KOPT-K1 (cell line): Measurements from ENCODE around the gene SMARCA5.

Source experiments
- H3K27ac ChIP-seq: fragments of 200-600 bp; sonication (generic); 2 replicates; pipeline ENCODE4 v1.5.1; 2016; ENCODE audit warnings: antibody characterized with exemption, mild to moderate bottlenecking, low read depth, low read length; ENCODE audit not compliant: poor library complexity, severe bottlenecking
- H3K36me3 ChIP-seq: fragments of 200-600 bp; sonication (generic); 2 replicates; pipeline ENCODE4 v1.5.1; 2017; ENCODE audit warnings: antibody characterized with exemption, mild to moderate bottlenecking, low read length, moderate library complexity; ENCODE audit not compliant: insufficient read depth
- H3K9me3 ChIP-seq: fragments of 200-600 bp; sonication (generic); 2 replicates; pipeline ENCODE4 v1.5.1; 2017; ENCODE audit warnings: antibody characterized with exemption, low read length, mild to moderate bottlenecking; ENCODE audit not compliant: insufficient read depth, poor library complexity, severe bottlenecking

The SMARCA5 gene

GRCh38 chr4:143513314-143514168 lies at the start of gene SMARCA5:
Gene SMARCA5 (plus strand): TSS chr4:143513702. CDS start chr4:143513925, 223 bp downstream.
- H3K27ac ChIP-seq = peak within 1 kb of the TSS; percentile 88
- peaks cover 27% of the 10 kb centered on the region for H3K36me3 ChIP-seq
- no peaks in the 10 kb centered on the region for H3K9me3 ChIP-seq

DNA sequence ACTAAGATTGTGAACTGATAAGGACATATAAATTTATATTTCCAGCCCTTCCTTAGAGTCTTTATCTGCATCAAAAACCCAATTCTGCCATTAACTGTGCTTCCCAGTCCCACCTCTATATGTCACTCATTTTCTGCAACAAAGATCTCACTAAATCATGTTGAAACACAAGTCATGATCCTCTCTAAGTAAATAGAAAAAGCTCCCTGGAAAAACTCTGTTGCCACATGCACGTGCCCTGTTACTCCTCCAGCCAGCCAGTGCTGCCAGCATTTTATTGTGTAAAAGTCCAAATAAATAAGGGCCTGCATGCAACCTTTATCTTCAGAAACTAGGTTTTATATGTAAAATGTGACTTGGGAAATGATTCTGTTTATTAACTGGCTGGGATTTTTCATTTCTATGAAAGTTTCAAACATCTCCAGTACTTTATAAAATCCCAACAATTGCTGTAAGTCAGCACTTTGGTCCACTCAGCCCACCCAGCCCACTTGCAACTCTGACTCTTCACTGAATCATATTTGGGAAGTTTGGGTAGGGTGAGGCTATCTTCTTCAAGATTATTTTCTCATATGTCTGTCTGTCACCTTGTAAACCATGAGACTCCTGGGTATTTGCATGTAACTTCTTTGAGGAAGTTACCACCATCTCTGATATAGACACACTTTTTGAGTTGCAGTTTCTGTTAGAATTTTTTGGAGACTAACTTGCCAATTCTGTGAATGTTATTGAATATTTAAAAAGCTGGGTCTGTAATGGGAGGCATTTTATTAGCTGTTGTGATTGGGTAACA lies 40.0 kb upstream of the SMARCA5 start:
- Histone ChIP-seq H3K36me3 (no peaks in the 10 kb centered on the region), H3K27ac (no peak overlapping the region), H3K9me3 (no peaks in the 10 kb centered on the region)

GRCh38 chr4:143477487-143477886 lies 36.0 kb upstream of the SMARCA5 start:
- Histone ChIP-seq H3K27ac (no peak overlapping the region), H3K9me3 (no peaks in the 10 kb centered on the region)

GRCh38 chr4:143481361-143481760 lies 32.1 kb upstream of the SMARCA5 start:
- H3K36me3 ChIP-seq = no peaks in the 10 kb centered on the region
- no peak overlapping the region for H3K27ac ChIP-seq
- H3K9me3 ChIP-seq = no peaks in the 10 kb centered on the region

More at GRCh38 chr4:143477487-143477886, 36.0 kb upstream of the SMARCA5 start:
- H3K36me3 ChIP-seq = no peaks in the 10 kb centered on the region

GRCh38 chr4:143482840-143483239 lies 30.7 kb upstream of the SMARCA5 start:
- no peaks in the 10 kb centered on the region for H3K36me3 ChIP-seq
- no peak overlapping the region for H3K27ac ChIP-seq
- no peaks in the 10 kb centered on the region for H3K9me3 ChIP-seq

DNA sequence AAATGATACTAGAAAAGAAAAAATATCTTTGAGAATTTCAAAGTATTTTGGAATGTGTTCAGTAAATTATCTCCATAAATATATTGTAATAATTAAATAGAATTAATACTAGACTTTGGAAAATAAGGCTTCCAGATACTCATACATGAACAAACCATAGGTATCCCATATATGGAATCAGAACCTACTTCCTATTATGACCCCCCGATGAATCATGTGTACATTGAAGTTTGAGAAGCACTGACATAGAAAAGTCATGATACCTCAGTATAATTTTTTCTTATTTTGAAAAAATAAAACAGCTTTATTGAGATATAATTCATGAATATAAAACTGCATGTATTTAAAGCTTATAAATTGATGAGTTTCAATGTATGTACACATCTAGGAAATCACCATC lies 27.2 kb upstream of the SMARCA5 start:
- Histone ChIP-seq H3K27ac (no peak overlapping the region), H3K36me3 (no peaks in the 10 kb centered on the region), H3K9me3 (no peaks in the 10 kb centered on the region)

DNA sequence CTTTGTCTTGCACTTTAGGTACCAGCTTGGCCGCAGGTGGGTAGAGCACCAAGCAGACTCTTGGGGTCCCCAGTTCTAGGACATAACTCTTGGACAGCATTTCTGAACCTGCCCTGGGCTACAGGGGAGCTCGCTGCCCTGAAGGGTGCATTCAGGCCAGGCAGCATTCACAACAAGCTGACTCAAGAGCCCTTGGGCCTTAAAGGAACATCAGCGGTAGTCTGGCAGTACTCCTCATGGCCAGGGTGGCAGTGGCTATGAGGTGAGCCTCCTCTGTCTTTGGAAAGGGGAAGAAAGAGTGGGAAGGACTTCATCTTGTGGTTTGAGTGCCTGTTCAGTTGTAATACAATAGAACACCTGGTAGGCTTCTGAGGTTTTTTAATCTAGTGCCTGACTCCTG lies 24.8 kb upstream of the SMARCA5 start:
- no peaks in the 10 kb centered on the region for H3K9me3 ChIP-seq
- no peak overlapping the region for H3K27ac ChIP-seq
- no peaks in the 10 kb centered on the region for H3K36me3 ChIP-seq

GRCh38 chr4:143489106-143489505 lies 24.4 kb upstream of the SMARCA5 start:
- Histone ChIP-seq H3K9me3 (no peaks in the 10 kb centered on the region), H3K27ac (no peak overlapping the region)

GRCh38 chr4:143498021-143498420 lies 15.5 kb upstream of the SMARCA5 start:
- H3K27ac ChIP-seq = no peak overlapping the region
- H3K36me3 ChIP-seq = no peaks in the 10 kb centered on the region
- no peaks in the 10 kb centered on the region for H3K9me3 ChIP-seq

More at GRCh38 chr4:143489106-143489505, 24.4 kb upstream of the SMARCA5 start:
- no peaks in the 10 kb centered on the region for H3K36me3 ChIP-seq

- H3K36me3 ChIP-seq = no peaks in the 10 kb centered on the region
- no peaks in the 10 kb centered on the region for H3K9me3 ChIP-seq
- no peak overlapping the region for H3K27ac ChIP-seq
Observed at GRCh38 chr4:143502231-143502630, 11.3 kb upstream of the SMARCA5 start.

- Histone ChIP-seq H3K27ac (no peak overlapping the region), H3K9me3 (no peaks in the 10 kb centered on the region)
Observed at GRCh38 chr4:143506031-143506430, 7.5 kb upstream of the SMARCA5 start.

DNA sequence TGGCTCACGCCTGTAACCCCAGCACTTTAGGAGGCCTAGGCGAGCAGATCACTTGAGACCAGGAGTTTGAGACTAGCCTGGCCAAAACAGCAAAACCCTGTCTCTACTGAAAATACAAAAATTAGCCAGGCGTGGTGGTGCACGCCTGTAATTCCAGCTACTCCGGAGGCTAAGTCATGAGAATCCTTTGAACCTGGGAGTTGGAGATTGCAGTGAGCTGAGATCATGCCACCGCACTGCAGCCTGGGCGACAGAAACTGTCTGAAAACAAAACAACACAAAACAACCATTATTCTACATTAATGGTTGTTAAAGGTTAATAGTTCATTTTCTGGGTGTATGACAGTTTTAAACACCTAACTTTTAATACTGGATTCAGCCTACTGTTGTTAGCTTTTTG lies 1.6 kb upstream of the SMARCA5 start:
- H3K27ac ChIP-seq = no peak overlapping the region
- no peaks in the 10 kb centered on the region for H3K9me3 ChIP-seq
- peaks cover 10% of the 10 kb centered on the region for H3K36me3 ChIP-seq

More at GRCh38 chr4:143506031-143506430, 7.5 kb upstream of the SMARCA5 start:
- no peaks in the 10 kb centered on the region for H3K36me3 ChIP-seq

DNA sequence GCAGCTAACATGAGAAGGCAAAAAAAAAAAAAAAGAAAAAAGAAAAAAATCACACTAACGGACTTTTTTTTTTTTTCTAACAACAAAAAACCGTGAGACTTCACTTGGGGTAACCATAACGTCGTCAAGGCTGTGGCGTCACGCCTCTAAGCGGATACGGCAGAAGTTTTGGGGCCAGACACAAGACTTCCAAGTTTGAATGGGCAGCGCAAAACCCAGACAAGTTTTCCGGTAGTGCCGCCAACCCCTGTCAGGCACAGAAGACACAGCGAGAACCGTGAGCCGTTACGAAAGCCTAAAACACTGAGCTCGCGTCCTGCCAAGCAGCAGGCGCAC lies 556 bp upstream of the SMARCA5 start:
- Histone ChIP-seq H3K27ac (peak overlapping the region; percentile 88), H3K9me3 (no peaks in the 10 kb centered on the region), H3K36me3 (peaks cover 21% of the 10 kb centered on the region)

GRCh38 chr4:143514169-143514495 lies 630 bp downstream of the SMARCA5 start:
- Histone ChIP-seq H3K9me3 (no peaks in the 10 kb centered on the region), H3K36me3 (peaks cover 33% of the 10 kb centered on the region), H3K27ac (peak overlapping the region; percentile 88)

- H3K27ac ChIP-seq = peak overlapping the region; percentile 88
- no peaks in the 10 kb centered on the region for H3K9me3 ChIP-seq
- H3K36me3 ChIP-seq = peaks cover 36% of the 10 kb centered on the region
Observed at GRCh38 chr4:143514497-143514896, 995 bp downstream of the SMARCA5 start.
